MCF 10A (cell line): ENCODE results near the gene ZFYVE9. TPM values are rescaled to one million over a fixed set of nuclear protein-coding genes. Genes with fewer than 3 reads are reported as not detected.
A peak's percentile ranks its signal among the peaks of the same experiment; 100 is the strongest.

Experiments
- BruUV-seq: library from RNA; stranded (reverse); fragments of 400-500 nt; replicated peaks from 2 replicates; lab custom pipeline; 2021; lab: Mats Ljungman, UMichigan
- CTCF ChIA-PET: fragments of 300-600 bp; sonication (Branson Sonifier 250); formaldehyde crosslinking; extraction: SDS; loops from one replicate; lab custom pipeline; 2021; ENCODE audit warnings: antibody characterized with exemption, inconsistent platforms; lab: Yijun Ruan, JAX
- POLR2A ChIA-PET: fragments of 300-600, 350-650 bp; sonication (Branson Sonifier 250); formaldehyde crosslinking; extraction: SDS; loops from one replicate; lab custom pipeline; 2020; ENCODE audit warnings: antibody characterized with exemption, inconsistent platforms; lab: Yijun Ruan, JAX
- DNase-seq: peaks from one replicate; pipeline ENCODE4 v3.0.0-alpha.2; 2018; ENCODE audit not compliant: unreplicated experiment
- H3K27ac Mint-ChIP-seq: one replicate; pipeline ENCODE4 v1.8.0; 2022; ENCODE audit warnings: mild to moderate bottlenecking, low read depth, mixed read lengths; ENCODE audit not compliant: unreplicated experiment
- H3K27me3 Mint-ChIP-seq: one replicate; pipeline ENCODE4 v1.8.0; 2022; ENCODE audit warnings: mixed read lengths; ENCODE audit not compliant: insufficient read depth, unreplicated experiment
- H3K36me3 Mint-ChIP-seq: one replicate; pipeline ENCODE4 v1.8.0; 2022; ENCODE audit warnings: mild to moderate bottlenecking, moderate library complexity, mixed read lengths; ENCODE audit not compliant: insufficient read depth, unreplicated experiment
- H3K4me1 Mint-ChIP-seq: one replicate; pipeline ENCODE4 v1.8.0; 2022; ENCODE audit warnings: mixed read lengths; ENCODE audit not compliant: insufficient read depth, unreplicated experiment
- H3K4me3 Mint-ChIP-seq: one replicate; pipeline ENCODE4 v1.8.0; 2022; ENCODE audit warnings: mild to moderate bottlenecking, moderate library complexity, mixed read lengths; ENCODE audit not compliant: unreplicated experiment
- H3K9me3 Mint-ChIP-seq: one replicate; pipeline ENCODE4 v1.8.0; 2022; ENCODE audit warnings: mixed read lengths; ENCODE audit not compliant: unreplicated experiment
- CTCF ChIP-seq: fragments of 200-600 bp; IDR thresholded peaks from one replicate; pipeline ENCODE4 v1.8.0; 2022; ENCODE audit warnings: antibody characterized with exemption, mild to moderate bottlenecking; ENCODE audit not compliant: unreplicated experiment
- intact Hi-C: fragments of 100-400 bp; cut with micrococcal nuclease; formaldehyde crosslinking; loops from 2 replicates; pipeline ENCODE4 v1.14.1; 2022
- total RNA-seq: library from RNA; stranded (reverse); gene quantifications from 2 replicates; pipeline ENCODE4 v1.2.3, GENCODE V29; 2022

Gene ZFYVE9
- total RNA-seq, 1 experiment from 2014 or later: 23.9 TPM

- no TSS peak for BruUV-seq
- CTCF ChIA-PET: interaction anchor here (0.8 to 1.2 kb wide), 2 partner anchors 67 to 237 kb away, joined by 3 read pairs; no protein-coding TSS in a partner anchor
These were observed 222.4 kb downstream of the ZFYVE9 start for GRCh38 chr1:52364235-52364839.

GRCh38 chr1:52365071-52365745 is 223.3 kb downstream of the ZFYVE9 start:
- DNase-seq: peak; percentile 74
- no peaks in the 10 kb centered on the region for H3K9me3 Mint-ChIP-seq
- ChIA-PET POLR2A (interaction anchor here (0.6 to 2.6 kb wide), 16 partner anchors 9 to 485 kb away, joined by 3 to 38 read pairs (median 4); partner anchors contain the start of genes ORC1, PRPF38A and TXNDC12), CTCF (interaction anchor here (0.7 to 1.2 kb wide), 2 partner anchors 9 to 238 kb away, joined by 3 to 4 read pairs; no protein-coding TSS in a partner anchor)
- peaks cover 40% of the 10 kb centered on the region for H3K36me3 Mint-ChIP-seq
- no TSS peak for BruUV-seq
- H3K27me3 Mint-ChIP-seq: no peaks in the 10 kb centered on the region
- peak overlapping the region; percentile 99 for H3K4me3 Mint-ChIP-seq
- H3K27ac Mint-ChIP-seq: peak overlapping the region; percentile 95
- H3K4me1 Mint-ChIP-seq: peaks cover 21% of the 10 kb centered on the region
- no peak for TF ChIP-seq CTCF
- intact Hi-C loops: loop anchor here (5.0 kb wide), 3 partner anchors 37 to 308 kb away; partner anchors contain the start of genes BTF3L4, ORC1, PRPF38A and TXNDC12

More at GRCh38 chr1:52364235-52364839, 222.4 kb downstream of the ZFYVE9 start:
- peaks cover 49% of the 10 kb centered on the region for H3K36me3 Mint-ChIP-seq
- peaks cover 19% of the 10 kb centered on the region for H3K4me1 Mint-ChIP-seq
- no peak for DNase-seq
- no peaks in the 10 kb centered on the region for H3K27me3 Mint-ChIP-seq
- TF ChIP-seq CTCF: no peak
- peak overlapping the region; percentile 99 for H3K4me3 Mint-ChIP-seq
- intact Hi-C loops: no loop called here
- H3K9me3 Mint-ChIP-seq: no peaks in the 10 kb centered on the region
- peak overlapping the region; percentile 95 for H3K27ac Mint-ChIP-seq
- POLR2A ChIA-PET: interaction anchor here (1.1 to 2.6 kb wide), 8 partner anchors 10 to 485 kb away, joined by 3 to 38 read pairs (median 6); partner anchors contain the start of genes ORC1, PRPF38A and TXNDC12

- H3K9me3 Mint-ChIP-seq: no peaks in the 10 kb centered on the region
- no peaks in the 10 kb centered on the region for H3K27me3 Mint-ChIP-seq
- H3K36me3 Mint-ChIP-seq: peaks cover 33% of the 10 kb centered on the region
- peak within 1 kb of the TSS; percentile 99 for H3K4me3 Mint-ChIP-seq
- ChIA-PET POLR2A (interaction anchor here (0.6 to 2.6 kb wide), 19 partner anchors 8 to 486 kb away, joined by 3 to 38 read pairs (median 4); partner anchors contain the start of genes ORC1, PRPF38A and TXNDC12), CTCF (interaction anchor here (0.7 to 1.2 kb wide), 3 partner anchors 8 to 239 kb away, joined by 3 to 5 read pairs (median 4); no protein-coding TSS in a partner anchor)
- intact Hi-C loops: loop anchor here (2.0 to 5.0 kb wide), 4 partner anchors 36 to 321 kb away; partner anchors contain the start of genes BTF3L4, ORC1, PRPF38A and TXNDC12
- peak; percentile 98 for DNase-seq
- BruUV-seq: TSS peak; percentile 51
- peak within 1 kb of the TSS; percentile 95 for H3K27ac Mint-ChIP-seq
- peaks cover 21% of the 10 kb centered on the region for H3K4me1 Mint-ChIP-seq
- TF ChIP-seq CTCF: no peak
These were observed 224.0 kb downstream of the ZFYVE9 start, which contains the start of gene CC2D1B for GRCh38 chr1:52365746-52366516. TSS of gene CC2D1B (minus strand) at chr1:52366205. CDS start at chr1:52364620, 1,585 bp downstream.
